Activated naive CD4-positive, alpha-beta T cell treated with anti-CD3 and anti-CD28 coated beads, Interleukin-2, amount 10 ng/mL, durations not matched to agents 7 days and 5 days (primary cell): ENCODE measurements around the gene CC2D1A.

ENCODE experiments used
- CTCF ChIA-PET: fragments of 350-600 bp; sonication (Branson Sonifier 250); formaldehyde crosslinking; loops from one replicate; lab custom pipeline; 2021; ENCODE audit warnings: antibody characterized with exemption; lab: Charles Lee
- DNase-seq: peaks from one replicate; pipeline ENCODE4 v3.0.0-alpha.2; 2020
- H3K27ac Mint-ChIP-seq: one replicate; pipeline ENCODE4 v1.8.0; 2021; ENCODE audit warnings: mild to moderate bottlenecking, moderate library complexity, mixed read lengths
- H3K27me3 Mint-ChIP-seq: one replicate; pipeline ENCODE4 v1.8.0; 2021; ENCODE audit warnings: mild to moderate bottlenecking, mixed read lengths
- H3K36me3 Mint-ChIP-seq: one replicate; pipeline ENCODE4 v1.8.0; 2021; ENCODE audit warnings: mixed read lengths
- H3K4me1 Mint-ChIP-seq: one replicate; pipeline ENCODE4 v1.8.0; 2021; ENCODE audit warnings: mixed read lengths
- H3K4me3 Mint-ChIP-seq: one replicate; pipeline ENCODE4 v1.8.0; 2021; ENCODE audit warnings: mild to moderate bottlenecking, moderate library complexity, mixed read lengths
- H3K9me3 Mint-ChIP-seq: one replicate; pipeline ENCODE4 v1.8.0; 2021; ENCODE audit warnings: mixed read lengths

CC2D1A gene

DNA sequence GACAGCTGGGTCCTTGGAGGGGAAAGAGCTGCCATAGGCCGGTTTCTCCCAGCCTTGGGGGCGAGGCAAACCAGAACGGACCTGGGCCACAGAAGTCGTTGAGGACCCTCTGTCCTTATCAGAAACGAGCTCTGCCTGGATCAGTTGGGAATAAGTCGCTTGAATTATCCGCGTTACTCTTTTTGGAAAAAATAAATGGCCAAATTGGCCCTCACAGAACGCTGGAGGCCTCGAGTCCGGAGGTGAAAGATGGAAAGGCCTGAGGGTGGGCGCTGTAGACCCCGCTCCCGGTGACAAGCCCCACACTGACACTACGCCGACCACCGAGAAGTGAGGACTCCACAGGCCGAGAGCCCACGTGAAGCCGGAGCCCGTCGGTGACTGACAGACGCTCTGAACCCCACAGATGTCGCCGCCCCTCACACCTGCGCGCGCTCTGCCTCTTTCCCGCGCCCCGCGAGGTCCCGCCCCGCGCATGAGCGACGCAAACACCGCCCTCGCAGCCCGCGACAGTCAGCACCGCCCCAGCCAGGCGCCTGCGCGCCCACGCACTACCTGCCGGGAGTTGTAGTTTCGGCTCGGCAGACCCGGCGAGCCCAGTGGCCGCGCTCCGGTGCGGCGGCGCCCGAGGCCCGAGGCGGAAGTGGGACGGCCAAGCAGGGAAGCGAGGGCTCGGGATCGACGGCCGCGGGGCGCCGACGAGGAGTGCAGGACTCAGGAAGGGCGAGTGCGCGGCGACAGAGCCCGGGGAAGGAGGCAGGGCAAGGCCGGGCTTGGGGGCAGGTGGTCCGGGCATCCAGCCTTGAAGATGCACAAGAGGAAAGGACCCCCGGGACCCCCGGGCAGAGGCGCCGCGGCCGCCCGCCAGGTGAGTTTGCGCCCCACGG is at the start of gene CC2D1A, which contains the start of gene BRME1:
Gene CC2D1A, plus strand, starts transcription at position 568 of the 887 bp plus-strand sequence. Its CDS starts 241 bp downstream, at position 809.
Gene BRME1, minus strand, starts transcription at position 484 of the 887 bp plus-strand sequence. CDS start 1,225 bp downstream, outside the sequence.
- Mint-ChIP-seq H3K36me3 (peaks cover 12% of the 10 kb centered on the region), H3K9me3 (no peaks in the 10 kb centered on the region), H3K27me3 (no peaks in the 10 kb centered on the region), H3K27ac (peak within 1 kb of the TSS; percentile 84), H3K4me3 (peak within 1 kb of the TSS; percentile 83), H3K4me1 (peaks cover 41% of the 10 kb centered on the region)
- CTCF ChIA-PET = interaction anchor here (1.1 to 1.3 kb wide), 2 partner anchors 126 to 154 kb away, joined by 3 read pairs; no protein-coding TSS in a partner anchor
- peak; percentile 97 for DNase-seq

DNA sequence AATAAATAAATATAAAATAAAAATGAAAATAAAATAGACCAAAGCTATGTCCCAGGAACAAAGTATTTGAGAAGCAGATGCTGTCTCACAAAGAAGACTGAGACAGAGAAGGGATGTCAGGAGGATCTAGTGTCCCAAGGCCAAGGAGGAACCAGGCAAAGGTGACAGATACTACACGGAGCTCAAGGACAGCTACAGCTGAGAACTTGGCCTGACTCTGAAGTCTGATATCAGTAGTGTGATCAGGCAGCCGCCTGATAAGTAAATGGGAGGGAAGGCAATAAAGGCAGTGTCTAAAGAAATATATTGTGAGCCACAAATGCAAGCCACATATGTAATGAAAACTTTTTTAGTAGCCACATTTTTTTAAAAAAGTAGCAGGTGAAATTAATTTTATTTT is 49.5 kb upstream of the CC2D1A start:
- no peaks in the 10 kb centered on the region for H3K9me3 Mint-ChIP-seq
- no peaks in the 10 kb centered on the region for H3K36me3 Mint-ChIP-seq
- H3K27ac Mint-ChIP-seq = no peak overlapping the region
- H3K4me3 Mint-ChIP-seq = no peak overlapping the region
- no peak for DNase-seq
- peaks cover 9% of the 10 kb centered on the region for H3K27me3 Mint-ChIP-seq
- CTCF ChIA-PET = interaction anchor here (0.7 to 1.4 kb wide), 2 partner anchors 72 to 73 kb away, joined by 3 to 5 read pairs; no protein-coding TSS in a partner anchor
- H3K4me1 Mint-ChIP-seq = peaks cover 23% of the 10 kb centered on the region

DNA sequence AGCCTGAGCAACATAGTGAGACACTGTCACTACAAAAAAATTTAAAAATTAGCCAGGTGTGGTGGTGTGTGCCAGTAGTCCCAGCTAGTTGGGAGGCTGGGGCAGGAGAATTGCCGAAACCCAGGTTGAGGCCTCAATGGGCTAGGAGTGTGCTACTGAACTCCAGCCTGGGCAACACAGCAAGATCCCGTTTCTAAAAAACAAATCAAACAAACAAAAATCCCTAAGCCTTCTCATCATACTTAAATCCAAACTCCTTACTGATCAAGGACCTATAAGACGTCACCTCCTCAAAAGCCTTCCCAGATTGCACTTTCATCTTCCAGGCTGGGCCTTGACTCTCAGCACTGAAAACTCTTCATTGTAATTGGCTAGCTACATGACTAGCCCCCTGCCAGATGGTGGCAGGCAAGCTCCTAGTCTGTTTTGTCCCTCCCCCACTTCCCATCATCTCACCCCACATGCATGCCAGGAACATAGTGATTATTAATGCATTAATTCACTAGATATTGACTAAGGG is 46.6 kb upstream of the CC2D1A start:
- DNase-seq = no peak
- CTCF ChIA-PET = interaction anchor here (0.9 to 1.7 kb wide), 3 partner anchors 71 to 85 kb away, joined by 3 to 4 read pairs (median 3); no protein-coding TSS in a partner anchor
- Mint-ChIP-seq H3K4me3 (no peak overlapping the region), H3K36me3 (no peaks in the 10 kb centered on the region), H3K4me1 (peaks cover 41% of the 10 kb centered on the region), H3K27me3 (peaks cover 36% of the 10 kb centered on the region), H3K9me3 (no peaks in the 10 kb centered on the region), H3K27ac (no peak overlapping the region)

DNA sequence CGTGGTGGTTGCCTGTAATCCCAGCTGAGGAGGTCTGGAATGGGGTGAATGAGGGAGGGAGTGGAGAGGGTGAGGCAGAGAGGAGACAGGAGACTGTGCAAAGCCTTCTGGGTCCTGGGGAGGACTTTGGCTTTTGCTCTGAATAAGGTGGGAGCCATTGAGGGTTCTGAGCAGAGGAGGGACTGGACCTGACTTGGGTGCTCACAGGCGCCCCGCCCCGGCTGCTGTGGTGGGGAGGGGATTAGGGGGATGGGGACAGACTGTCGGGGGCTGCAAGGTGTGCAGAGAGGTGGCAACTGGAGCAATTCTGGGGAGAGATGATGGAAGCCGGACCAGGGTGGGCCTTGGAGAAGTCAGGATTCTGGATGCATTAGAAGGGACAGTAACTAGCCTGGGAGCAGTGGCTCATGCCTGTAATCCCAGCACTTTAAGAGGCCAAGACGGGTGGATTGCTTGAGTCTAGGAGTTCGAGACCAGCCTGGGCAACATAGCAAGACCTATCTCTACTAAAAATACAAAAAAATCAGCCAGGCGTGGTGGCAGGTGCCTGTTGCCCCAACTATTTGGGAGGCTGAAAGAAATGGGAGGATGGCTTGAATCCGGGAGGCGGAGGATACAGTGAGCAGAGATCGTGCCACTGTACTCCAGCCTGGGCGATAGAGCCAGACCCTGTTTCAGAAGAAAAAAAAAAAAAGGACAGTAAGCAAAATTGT is 45.2 kb upstream of the CC2D1A start:
- CTCF ChIA-PET = interaction anchor here (0.9 to 5.2 kb wide), 11 partner anchors 8 to 87 kb away, joined by 3 to 150 read pairs (median 8); partner anchors contain the start of genes C19orf53 and ZSWIM4
- H3K4me3 Mint-ChIP-seq = peak overlapping the region; percentile 82
- H3K27me3 Mint-ChIP-seq = peaks cover 47% of the 10 kb centered on the region
- H3K27ac Mint-ChIP-seq = no peak overlapping the region
- H3K36me3 Mint-ChIP-seq = no peaks in the 10 kb centered on the region
- H3K4me1 Mint-ChIP-seq = peaks cover 39% of the 10 kb centered on the region
- no peaks in the 10 kb centered on the region for H3K9me3 Mint-ChIP-seq
- no peak for DNase-seq

DNA sequence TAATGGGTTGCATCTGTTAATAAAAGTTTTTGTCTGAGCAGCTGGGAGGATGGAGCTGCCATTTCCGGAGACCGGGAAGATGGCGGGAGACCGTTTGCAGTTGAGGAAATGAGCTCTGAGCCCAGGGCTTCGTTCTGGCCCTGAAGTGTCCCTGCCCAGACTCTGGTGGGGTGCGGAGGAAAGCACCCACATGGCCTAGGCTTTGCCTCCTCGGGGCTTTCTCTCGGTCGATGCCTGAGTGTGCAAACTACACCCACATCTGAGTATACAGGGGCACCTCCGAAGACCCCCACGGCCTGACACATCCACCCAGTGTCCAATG is 44.6 kb upstream of the CC2D1A start:
- Mint-ChIP-seq H3K4me3 (peak overlapping the region; percentile 82), H3K27ac (peak overlapping the region; percentile 85), H3K27me3 (peaks cover 52% of the 10 kb centered on the region), H3K9me3 (no peaks in the 10 kb centered on the region), H3K36me3 (peaks cover 2% of the 10 kb centered on the region), H3K4me1 (peaks cover 41% of the 10 kb centered on the region)
- no peak for DNase-seq
- CTCF ChIA-PET = interaction anchor here (0.9 to 5.2 kb wide), 11 partner anchors 8 to 271 kb away, joined by 3 to 150 read pairs (median 8); partner anchors contain the start of genes C19orf53 and ZSWIM4

DNA sequence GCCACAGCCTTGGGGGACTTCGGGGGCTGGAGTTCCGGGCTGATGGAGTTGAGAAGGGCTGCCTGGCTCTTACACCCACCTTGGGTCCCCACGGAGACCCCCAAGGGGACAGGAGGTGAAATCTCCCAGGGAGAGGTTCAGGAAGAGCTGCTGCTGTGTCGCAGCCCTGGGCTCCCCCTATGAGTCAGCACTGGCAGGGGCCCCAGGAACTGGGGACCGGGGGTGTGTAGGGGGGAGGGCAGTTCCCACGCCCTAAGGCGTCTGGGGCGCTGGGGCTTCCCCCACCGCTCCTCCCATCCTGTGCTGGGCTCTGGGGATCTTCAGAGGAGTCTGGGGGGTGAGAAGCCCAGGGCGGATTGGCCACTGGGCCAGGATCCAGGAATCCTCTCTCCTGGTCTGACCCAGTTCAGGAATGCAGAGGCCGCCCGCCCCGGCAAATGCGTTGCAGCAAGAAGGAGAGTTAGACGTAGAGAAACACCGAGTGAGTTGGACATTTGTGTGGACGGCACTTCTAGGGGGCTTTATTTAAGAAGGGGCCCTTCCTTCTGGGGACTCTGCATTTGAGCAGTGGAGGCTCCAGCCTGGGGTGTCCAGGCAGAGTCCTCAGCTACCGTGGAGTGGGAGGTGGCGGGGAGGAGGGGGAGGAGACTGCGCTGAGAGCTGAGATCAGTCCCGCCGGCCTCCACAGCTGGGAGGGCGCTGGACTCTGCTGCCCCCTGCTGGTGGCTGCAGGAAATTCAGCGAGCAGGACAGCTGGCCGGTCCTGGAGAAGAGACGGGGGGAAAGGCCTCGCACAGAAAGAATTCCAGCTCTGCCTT is 44.1 kb upstream of the CC2D1A start:
- peaks cover 45% of the 10 kb centered on the region for H3K4me1 Mint-ChIP-seq
- peaks cover 2% of the 10 kb centered on the region for H3K36me3 Mint-ChIP-seq
- peak overlapping the region; percentile 85 for H3K27ac Mint-ChIP-seq
- peaks cover 58% of the 10 kb centered on the region for H3K27me3 Mint-ChIP-seq
- H3K9me3 Mint-ChIP-seq = no peaks in the 10 kb centered on the region
- peak; percentile 91 for DNase-seq
- CTCF ChIA-PET = interaction anchor here (0.7 to 5.2 kb wide), 26 partner anchors 9 to 272 kb away, joined by 3 to 150 read pairs (median 5); partner anchors contain the start of genes C19orf53, MRI1 and ZSWIM4
- peak overlapping the region; percentile 82 for H3K4me3 Mint-ChIP-seq

DNA sequence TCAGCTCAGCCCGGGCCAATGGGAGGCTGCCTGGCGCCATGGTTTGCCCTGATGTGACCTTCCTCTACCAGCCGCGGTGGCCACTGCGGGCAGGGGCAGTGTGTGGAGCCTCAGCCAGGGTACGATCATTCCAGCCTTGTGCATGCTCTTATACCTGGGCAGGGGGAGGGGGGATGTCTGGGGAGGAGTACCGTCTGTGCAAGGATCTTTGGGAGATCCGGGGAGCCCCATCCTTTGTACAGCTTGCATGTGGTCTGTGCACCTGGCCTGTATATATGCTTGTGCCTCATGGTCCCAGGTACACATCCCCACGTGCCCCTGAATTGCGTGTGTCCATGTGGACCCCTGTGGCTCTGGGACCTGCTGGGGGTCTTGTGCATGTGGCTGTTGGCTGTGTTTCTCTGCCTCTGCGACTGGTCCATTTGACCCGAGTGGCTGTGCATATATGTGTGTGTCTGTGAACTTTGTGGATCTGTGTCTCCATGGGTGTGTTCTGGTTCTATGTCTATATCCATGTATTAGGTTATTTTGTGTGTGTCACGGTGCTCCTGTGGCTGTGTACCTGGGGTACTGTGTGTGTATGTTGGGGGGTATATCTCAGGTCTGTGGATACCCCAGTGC is 41.8 kb upstream of the CC2D1A start:
- CTCF ChIA-PET = interaction anchor here (0.5 to 5.2 kb wide), 7 partner anchors 28 to 1382 kb away, joined by 3 to 150 read pairs (median 4); no protein-coding TSS in a partner anchor
- Mint-ChIP-seq H3K4me1 (peaks cover 45% of the 10 kb centered on the region), H3K27me3 (peaks cover 80% of the 10 kb centered on the region), H3K9me3 (no peaks in the 10 kb centered on the region), H3K4me3 (peak overlapping the region; percentile 61), H3K36me3 (peaks cover 2% of the 10 kb centered on the region), H3K27ac (no peak overlapping the region)
- DNase-seq = no peak

DNA sequence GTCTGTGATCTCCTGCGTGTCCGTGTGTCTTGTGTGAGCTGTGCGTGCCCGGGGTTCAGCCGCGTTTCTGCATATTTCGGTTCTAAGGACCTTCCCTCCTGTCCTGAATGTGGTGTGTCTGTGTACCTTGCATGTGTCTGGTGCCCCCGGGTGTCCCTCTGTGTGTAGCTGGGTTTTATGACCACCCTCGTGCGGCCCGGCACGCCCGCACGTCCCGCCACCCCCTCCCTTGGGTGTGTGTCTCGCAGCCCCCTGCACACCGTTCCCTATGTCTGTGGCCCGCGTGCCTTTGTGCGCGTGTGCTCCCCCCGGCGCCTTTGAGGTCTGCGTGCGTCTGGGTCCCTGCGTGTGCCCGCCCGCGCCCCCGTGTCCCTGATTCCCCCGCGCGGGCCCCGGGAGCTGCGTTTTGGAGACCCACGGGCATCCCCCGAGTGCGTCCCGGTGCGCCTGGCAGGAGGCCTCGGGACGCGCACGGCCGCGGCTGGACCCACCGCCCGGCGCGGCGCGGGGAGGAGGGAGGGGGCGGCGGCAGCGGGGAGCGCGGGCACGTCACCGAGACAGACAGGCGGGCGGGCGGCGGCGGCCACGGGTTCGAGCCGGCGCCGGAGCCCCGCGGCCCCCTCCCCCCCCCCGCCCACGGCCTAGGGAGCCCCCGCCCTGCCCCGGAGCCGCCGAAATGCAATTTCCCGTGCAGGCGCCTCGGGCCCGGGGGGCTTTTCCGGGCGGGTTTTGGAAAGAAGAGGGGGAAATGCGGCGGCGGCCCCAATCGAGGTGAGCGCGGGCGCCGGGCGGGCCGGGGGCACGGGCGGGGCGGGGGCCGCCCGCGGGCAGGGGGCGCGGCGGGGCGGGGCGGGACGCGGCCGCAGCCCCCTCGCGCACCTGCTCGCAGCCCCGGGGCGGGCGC is 41.1 kb upstream of the CC2D1A start:
- H3K9me3 Mint-ChIP-seq = no peaks in the 10 kb centered on the region
- peaks cover 88% of the 10 kb centered on the region for H3K27me3 Mint-ChIP-seq
- H3K4me1 Mint-ChIP-seq = peaks cover 39% of the 10 kb centered on the region
- DNase-seq = peak; percentile 46
- H3K4me3 Mint-ChIP-seq = peak overlapping the region; percentile 61
- CTCF ChIA-PET = interaction anchor here (1.5 to 5.2 kb wide), 3 partner anchors 28 to 275 kb away, joined by 4 to 150 read pairs (median 15); no protein-coding TSS in a partner anchor
- peaks cover 2% of the 10 kb centered on the region for H3K36me3 Mint-ChIP-seq
- no peak overlapping the region for H3K27ac Mint-ChIP-seq

DNA sequence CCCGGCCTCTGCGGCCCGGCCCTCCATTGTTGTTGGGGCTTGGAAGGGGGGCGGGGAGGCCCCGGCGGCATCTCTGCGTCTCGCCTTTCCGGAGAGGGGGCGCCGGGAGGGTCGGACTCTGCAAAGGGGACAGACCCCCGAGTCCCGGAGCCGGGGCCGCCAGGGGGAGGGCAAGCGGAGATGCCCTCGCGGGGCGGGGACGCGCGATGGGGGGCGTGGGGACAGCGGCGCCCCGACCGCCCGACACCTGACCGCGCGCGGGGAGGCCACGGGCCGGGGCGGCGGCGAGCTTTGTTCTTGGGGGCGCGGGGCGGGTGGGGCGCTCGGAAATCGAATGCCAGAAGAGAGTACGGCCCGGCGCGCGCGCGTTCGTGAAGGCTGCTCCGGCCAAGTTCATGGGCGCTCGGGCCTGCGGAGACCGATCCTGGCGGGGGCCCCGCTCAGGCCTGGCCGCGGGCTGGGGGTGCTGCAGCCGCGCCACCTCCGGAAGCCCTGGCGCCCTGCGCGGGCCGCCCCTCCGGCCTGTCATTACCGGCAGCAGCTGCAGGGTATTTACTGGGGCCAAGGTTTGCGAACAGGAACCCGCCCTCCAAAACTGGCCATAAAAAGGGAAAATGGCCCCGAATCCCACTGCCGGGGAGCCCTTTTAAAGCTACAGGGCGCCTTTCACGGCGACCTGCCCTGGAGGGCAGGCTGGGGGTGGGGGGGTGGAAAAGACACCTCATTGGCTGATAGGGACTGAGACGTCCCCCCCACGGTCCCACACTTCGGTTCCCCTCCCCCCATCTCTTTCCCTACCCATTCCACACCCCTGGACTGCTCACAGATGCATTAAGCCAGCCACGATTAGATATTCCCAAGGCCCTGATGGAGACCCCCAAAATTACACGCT is 40.2 kb upstream of the CC2D1A start:
- H3K9me3 Mint-ChIP-seq = no peaks in the 10 kb centered on the region
- H3K4me1 Mint-ChIP-seq = peaks cover 35% of the 10 kb centered on the region
- H3K27ac Mint-ChIP-seq = no peak overlapping the region
- CTCF ChIA-PET = interaction anchor here (5.2 kb wide), 1 partner anchor 80 kb away, joined by 150 read pairs; no protein-coding TSS in a partner anchor
- DNase-seq = peak; percentile 38
- peaks cover 88% of the 10 kb centered on the region for H3K27me3 Mint-ChIP-seq
- H3K4me3 Mint-ChIP-seq = peak overlapping the region; percentile 73
- peaks cover 2% of the 10 kb centered on the region for H3K36me3 Mint-ChIP-seq

DNA sequence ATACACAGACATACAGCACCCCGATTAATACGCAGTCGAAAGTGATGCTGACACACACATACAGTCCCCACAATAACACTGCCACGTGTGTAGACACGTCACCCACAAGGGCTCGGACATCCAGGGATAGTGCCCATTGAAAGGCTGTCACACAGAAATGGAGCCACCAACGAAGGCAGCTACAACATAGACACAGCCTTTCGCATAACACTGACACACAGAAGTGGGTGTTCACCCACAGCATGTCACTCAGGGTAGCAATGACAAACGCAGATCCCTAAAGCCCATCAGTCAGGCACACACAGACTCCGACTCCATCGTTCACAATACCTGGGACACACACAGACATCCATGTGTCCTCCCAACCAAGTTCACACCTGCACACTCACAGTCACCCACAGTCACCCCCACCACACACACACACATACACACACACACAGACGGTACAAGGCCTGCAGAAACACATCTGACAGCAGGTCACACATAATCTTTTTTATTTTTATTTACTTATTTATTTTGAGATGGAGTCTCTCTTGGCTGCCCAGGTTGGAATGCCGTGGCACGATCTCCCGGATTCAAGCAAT is 39.4 kb upstream of the CC2D1A start:
- H3K9me3 Mint-ChIP-seq = no peaks in the 10 kb centered on the region
- no peak overlapping the region for H3K27ac Mint-ChIP-seq
- peaks cover 27% of the 10 kb centered on the region for H3K4me1 Mint-ChIP-seq
- no peak for DNase-seq
- peak overlapping the region; percentile 73 for H3K4me3 Mint-ChIP-seq
- peaks cover 94% of the 10 kb centered on the region for H3K27me3 Mint-ChIP-seq
- peaks cover 2% of the 10 kb centered on the region for H3K36me3 Mint-ChIP-seq
- CTCF ChIA-PET = no interaction called here

DNA sequence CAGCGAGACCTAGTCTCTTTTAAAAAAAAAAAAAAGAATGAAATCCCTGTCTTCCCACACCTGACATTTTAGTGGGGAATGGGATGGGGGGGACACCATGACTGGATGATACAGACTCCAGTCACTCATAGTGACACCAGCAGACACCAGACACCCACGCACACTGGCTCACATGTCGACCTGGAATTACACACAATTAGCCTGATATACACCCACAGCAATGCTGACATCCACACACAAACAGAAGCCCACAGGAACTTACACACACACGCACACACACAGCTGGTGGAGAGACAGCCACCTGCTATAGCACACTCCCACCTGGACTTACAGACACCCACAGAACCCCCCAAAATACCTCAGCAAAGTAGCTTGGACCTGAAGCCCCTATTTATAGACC is 37.3 kb upstream of the CC2D1A start:
- Mint-ChIP-seq H3K4me3 (no peak overlapping the region), H3K36me3 (peaks cover 2% of the 10 kb centered on the region), H3K27ac (no peak overlapping the region), H3K9me3 (no peaks in the 10 kb centered on the region), H3K4me1 (peaks cover 17% of the 10 kb centered on the region), H3K27me3 (peaks cover 89% of the 10 kb centered on the region)
- CTCF ChIA-PET = interaction anchor here (1.3 kb wide), 1 partner anchor 85 kb away, joined by 3 read pairs; no protein-coding TSS in a partner anchor
- no peak for DNase-seq
